GM19239 (cell line): ENCODE results near the gene ALX1.
"Not testable (repeated sequence)": the region's sequence is repeated elsewhere in the genome, so short reads cannot be mapped to it uniquely, and the experiment has no call there.

Experiments
- DNase-seq: peaks from one replicate; pipeline ENCODE4 v3.0.0; 2011; ENCODE audit warnings: low spot score; ENCODE audit not compliant: insufficient read length
- FAIRE-seq: peaks from 2 replicates; lab custom pipeline; 2011; peaks lifted over from hg19 to GRCh38; lab: Jason Lieb, UNC

Gene ALX1

DNA sequence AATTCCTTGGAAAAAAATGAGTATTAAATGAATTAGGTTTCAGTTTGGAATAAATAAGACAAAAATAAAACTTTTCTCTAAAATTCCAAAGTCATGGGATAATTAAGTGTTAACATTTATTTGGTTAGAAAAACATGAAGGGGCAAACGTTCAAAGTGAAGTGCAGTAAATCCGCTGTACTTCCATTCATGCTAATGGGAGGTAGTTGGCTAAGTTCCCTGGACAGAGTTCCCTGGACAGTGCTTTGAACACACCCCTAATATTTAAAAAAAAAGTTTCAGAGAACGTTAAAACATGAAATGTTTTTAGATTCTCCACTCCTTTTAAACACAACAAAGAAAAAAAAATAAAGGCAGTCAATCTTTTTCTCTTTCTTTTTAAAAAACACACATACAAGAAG, 16.3 kb downstream of the ALX1 start:
- no peak for FAIRE-seq

DNA sequence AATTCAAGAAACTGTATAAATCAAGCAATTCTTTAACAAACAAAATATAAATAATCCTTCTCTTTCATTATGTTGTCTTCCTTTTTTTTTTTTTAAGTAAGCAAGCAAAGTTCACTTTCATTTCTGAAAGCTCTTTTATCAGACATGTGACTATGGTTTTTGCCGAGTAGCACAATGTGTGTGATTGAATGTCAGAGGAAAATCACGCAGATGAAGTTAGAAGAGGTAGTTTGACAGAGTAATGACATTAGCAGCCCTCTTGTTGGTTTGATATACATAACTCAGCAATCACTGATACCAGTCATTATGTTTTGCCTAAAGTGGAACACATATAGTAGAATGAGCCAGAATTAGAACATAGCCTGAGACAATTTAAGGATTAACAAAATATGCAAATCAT, 19.0 kb downstream of the ALX1 start:
- FAIRE-seq (no peak), DNase-seq (no peak)

More for the DNA sequence above, 16.3 kb downstream of the ALX1 start:
- DNase-seq: no peak

DNA sequence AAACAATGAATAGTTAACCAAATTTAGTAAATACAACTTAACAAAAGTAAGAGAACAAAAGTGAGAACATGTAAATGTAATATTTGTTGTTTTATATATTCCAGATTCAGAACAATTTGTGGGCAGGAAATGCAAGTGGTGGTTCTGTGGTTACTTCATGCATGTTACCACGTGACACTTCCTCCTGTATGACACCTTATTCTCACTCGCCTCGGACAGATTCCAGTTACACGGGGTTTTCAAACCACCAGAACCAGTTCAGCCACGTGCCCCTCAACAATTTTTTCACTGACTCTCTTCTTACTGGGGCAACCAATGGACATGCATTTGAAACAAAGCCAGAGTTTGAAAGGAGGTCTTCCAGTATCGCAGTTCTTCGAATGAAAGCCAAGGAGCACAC, 21.0 kb downstream of the ALX1 start:
- no peak for FAIRE-seq
- DNase-seq: no peak

DNA sequence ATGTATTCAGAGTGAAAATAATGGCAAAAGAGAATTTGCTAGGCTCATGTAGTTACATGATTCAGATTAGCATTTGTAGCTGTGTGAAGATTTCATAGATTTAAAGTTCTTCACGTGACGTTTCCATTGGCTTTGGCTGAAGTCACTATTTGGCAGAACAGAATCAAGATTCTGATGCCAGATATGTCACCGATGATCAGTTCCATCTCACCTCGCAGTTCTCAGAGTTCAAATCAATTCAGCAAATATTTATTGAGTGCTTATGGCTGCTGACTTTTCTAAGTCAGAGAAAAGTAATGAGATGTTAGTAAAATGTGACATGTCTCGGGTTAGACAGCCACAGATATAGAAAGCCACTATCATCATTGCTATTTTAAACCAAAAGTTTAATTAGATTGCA, 28.4 kb downstream of the ALX1 start:
- FAIRE-seq: no peak
- DNase-seq: no peak

DNA sequence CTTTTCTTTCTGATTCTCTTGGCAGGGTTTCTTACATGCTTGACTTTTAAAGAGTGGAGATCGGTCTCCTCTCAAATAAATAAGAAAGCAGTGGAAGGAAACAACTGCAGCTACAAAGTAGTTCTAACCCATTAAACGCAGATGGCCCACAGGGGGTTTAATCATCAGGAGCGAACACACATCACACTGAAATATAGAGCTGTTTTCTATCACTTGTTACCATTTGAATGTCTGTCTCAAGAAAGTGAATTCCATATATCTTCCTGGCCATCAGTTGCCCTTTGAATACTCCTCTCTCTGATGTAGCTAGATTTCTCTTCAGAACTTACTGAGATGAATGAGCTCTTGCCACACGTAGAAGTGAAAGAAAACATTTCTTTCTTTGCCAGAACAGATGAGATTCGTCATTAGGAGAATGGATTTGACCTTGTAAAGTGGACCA, 29.1 kb downstream of the ALX1 start:
- DNase-seq (no peak), FAIRE-seq (no peak)

DNA sequence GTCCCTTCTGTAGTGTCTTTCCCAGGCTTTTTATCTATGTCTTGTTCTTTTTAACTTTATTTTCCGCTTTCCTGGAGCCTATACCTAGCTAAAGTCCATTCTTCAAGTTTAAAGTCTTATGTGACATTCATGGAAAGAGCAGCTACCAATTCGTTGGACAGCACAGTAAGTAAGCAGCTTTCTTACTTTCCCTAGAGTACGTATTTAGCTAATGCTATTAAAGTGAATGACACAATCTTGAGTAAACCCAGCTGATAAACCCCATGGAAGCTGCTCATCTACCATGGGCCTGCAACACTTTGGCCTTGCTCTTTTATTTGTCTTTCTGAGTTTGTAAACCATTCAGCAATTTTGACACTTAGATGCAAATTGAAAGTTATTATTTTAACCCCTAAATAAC, 30.0 kb downstream of the ALX1 start:
- FAIRE-seq: no peak
- no peak for DNase-seq

DNA sequence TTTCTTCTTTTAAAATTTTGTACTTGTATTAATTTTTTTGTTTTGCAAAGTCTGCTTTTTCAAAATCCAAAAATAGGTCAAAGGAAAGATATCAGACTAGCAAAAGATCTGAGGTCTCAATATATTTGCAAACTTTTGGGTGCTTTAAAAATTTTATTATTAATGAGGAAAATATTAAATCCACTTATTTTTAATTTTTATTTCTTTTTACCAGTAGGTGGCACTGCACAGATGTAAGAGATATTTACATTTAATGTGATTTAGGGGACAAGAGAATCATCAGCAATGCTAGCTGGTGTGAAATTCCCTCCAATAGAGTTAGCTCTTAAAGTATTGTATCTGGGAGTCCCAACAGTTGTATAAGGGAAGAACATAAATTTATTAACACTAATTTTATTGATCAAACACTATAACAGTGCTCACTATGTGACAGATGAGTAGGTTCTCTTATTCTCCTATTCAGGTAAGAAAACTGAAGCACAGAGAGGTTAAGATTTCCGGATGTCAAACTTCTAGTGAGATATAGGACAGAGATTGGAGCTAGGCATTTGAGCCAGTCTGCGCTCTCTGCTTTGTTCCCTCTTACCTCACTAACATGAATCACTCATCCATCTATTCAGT, 30.5 kb downstream of the ALX1 start:
- DNase-seq (no peak), FAIRE-seq (no peak)

DNA sequence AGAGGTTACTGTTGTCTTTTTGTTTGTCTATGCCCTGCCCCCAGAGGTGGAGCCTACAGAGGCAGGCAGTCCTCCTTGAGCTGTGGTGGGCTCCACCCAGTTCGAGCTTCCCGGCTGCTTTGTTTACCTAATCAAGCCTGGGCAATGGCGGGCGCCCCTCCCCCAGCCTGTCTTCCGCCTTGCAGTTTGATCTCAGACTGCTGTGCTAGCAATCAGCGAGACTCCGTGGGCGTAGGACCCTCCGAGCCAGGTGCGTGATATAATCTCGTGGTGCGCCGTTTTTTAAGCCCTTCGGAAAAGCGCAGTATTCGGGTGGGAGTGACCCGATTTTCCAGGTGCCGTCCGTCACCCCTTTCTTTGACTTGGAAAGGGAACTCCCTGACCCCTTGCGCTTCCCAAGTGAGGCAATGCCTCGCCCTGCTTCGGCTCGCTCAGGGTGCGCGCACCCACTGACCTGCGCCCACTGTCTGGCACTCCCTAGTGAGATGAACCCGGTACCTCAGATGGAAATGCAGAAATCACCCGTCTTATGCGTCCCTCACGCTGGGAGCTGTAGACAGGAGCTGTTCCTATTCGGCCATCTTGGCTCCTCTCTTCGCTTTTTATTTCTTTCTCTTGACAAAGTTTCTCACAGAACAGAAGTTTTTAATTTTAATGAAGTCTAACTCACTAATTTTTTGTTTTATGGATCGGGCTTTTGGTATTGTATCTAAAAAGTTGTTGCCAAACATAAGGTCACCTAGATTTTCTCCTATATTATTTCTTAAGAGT, 38.0 kb downstream of the ALX1 start:
- not testable (repeated sequence) for DNase-seq, FAIRE-seq

DNA sequence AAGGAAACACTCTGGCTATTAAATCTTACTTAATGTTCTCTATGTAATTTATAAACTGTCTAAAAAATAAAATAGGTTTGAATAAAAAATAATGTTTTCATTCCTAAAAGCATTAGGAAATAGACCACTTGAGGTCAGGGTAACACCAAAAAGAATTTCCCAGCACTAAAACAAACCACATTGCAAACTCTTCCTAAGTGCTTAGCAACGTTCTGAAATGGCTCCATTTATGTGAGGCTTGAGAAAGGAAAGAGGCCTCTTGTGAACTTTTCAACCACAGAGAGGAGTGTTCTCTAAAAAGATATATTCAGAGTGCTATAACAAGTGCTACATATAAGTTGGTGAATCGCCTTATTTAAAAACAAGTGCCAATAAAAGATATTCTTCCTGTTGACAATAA, 42.7 kb downstream of the ALX1 start:
- FAIRE-seq: no peak
- DNase-seq: no peak

DNA sequence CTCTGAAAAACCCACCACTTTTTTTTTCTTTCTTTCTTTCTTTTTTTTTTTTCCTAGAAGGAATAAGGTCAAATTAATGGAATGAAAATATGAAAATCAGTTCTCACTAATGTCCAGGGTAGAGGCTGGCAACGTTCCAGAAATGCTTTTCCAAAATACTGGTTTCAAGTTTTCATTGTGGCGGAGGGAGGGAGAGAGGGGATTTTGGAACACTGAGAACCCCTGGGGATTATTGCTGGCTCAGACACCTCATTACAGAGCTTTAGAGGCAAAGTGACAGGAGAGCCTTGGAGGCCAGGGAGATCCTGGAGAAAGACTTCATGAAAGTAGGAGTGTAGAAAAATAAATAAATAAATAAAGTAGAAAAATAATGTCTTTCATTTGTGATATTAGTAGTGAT, 45.4 kb downstream of the ALX1 start:
- FAIRE-seq (no peak), DNase-seq (no peak)

DNA sequence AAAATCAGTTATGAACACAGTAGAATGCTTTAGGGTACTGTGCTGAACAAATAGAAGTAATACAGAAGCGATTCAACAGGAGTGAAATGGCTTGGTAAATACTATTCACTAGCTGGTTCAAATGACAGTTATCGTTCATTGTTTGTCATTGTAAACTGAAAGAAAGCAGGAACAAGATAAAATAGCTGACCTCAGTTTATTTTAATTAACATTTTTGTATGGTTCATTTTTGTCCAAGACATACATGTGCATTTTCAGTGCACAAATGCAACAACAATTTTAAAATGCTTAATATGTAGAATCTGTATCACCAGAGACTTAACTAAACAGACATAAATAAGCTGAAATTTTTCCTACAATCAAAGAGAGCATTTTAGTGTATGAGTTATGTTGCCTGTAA, 49.9 kb downstream of the ALX1 start:
- DNase-seq: no peak

DNA sequence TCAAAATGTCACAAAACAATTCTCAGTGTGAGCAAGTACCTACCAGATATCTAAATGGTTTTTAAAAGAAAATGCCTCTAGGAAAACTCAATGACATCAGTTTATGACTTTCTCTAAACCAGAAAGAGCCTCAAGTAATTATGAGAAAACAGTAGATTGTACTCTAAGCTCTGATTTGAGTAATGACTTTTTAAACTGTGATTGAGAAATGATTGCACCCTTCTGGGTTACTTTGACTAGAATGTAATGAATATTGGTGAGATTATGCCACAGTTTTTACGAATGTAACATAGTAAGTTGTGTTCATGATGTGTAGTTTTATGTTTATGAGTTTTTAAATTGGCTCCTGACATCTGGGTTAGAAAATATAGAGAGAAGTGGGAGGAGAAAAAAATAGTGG, 68.8 kb downstream of the ALX1 start:
- FAIRE-seq: no peak
- DNase-seq: no peak

More for the DNA sequence above, 49.9 kb downstream of the ALX1 start:
- FAIRE-seq: no peak

DNA sequence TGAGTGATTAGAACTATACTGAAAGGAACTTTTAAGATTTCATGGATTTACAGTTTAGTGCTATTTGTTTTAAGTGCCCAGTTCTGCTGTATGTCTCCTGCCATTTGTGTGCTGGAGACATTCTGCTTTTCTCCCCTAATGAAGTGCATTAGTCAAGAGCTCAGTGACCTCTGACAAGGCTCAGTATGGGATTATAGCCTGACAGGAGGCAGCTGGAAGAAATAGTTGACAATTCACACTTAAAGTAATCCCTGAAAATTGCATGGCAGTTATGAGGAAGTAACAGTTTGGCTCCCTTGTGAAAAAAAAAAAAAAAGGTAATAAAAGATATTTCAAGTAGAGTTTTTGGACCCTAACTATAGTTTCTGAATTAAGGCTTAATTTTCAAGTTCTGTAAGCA, 70.3 kb downstream of the ALX1 start:
- no peak for FAIRE-seq
- DNase-seq: no peak
